ENCODE data around the gene HSD17B2.

HSD17B2 gene

DNA sequence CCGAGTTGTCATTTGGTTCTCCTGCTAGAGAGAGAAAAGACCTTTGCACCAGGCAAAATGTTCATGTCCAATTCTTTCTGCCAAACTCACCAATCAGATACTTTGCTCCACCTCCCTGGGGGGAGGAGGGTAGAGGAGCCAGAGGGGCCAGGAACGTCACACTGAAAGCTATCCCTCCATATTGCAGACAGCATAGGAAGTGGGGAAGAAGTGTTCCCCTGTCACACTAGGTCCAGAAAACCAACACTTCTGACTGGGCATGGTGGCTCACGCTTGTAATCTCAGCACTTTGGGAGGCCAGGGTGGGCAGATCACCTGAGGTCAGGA lies 9.5 kb downstream of the HSD17B2 start:
- no peak overlapping the region for H3K4me3 ChIP-seq (ENCODE audit: low read depth in 1 of 2, low read length in 1 of 2)
- no peaks in the 10 kb centered on the region for H3K4me1 ChIP-seq (ENCODE audit: control insufficient read depth in 1 of 2, insufficient read depth in 1 of 2, low read depth in 1 of 2, low read length in 1 of 2)
- no peak overlapping the region for H3K27ac ChIP-seq
- H3K36me3 ChIP-seq, result no peaks in the 10 kb centered on the region
- peaks cover 51% of the 10 kb centered on the region for H3K27me3 ChIP-seq
- no peaks in the 10 kb centered on the region for H3K9me3 ChIP-seq
- TF ChIP-seq, protein P1, sequence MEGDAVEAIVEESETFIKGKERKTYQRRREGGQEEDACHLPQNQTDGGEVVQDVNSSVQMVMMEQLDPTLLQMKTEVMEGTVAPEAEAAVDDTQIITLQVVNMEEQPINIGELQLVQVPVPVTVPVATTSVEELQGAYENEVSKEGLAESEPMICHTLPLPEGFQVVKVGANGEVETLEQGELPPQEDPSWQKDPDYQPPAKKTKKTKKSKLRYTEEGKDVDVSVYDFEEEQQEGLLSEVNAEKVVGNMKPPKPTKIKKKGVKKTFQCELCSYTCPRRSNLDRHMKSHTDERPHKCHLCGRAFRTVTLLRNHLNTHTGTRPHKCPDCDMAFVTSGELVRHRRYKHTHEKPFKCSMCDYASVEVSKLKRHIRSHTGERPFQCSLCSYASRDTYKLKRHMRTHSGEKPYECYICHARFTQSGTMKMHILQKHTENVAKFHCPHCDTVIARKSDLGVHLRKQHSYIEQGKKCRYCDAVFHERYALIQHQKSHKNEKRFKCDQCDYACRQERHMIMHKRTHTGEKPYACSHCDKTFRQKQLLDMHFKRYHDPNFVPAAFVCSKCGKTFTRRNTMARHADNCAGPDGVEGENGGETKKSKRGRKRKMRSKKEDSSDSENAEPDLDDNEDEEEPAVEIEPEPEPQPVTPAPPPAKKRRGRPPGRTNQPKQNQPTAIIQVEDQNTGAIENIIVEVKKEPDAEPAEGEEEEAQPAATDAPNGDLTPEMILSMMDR (IDR thresholded peaks at IDR 0.05), result no peak

DNA sequence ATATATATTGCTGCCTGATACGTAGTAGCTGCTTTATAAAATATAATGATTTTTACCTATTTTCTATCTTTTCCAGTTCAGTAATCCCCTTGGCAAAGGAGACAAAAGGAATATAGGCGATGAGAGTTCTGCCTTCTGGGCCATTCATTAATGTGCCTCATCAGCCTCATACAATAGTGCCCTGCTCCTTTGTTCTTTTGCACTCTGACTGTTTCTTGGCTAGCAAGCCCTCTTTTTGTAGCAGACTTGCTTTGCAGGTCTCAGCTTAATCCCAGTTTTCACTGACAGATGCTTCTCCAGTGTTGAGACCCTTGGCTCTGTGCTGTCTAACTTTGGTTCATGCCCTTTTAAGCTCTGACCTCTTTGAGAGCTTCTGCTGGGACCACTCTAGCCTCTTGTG lies 10.4 kb downstream of the HSD17B2 start:
- Histone ChIP-seq H3K27me3 (peaks cover 49% of the 10 kb centered on the region), H3K4me3 (ENCODE audit: low read depth in 1 of 2, low read length in 1 of 2) (no peak overlapping the region), H3K9me3 (no peaks in the 10 kb centered on the region), H3K4me1 (ENCODE audit: control insufficient read depth in 1 of 2, insufficient read depth in 1 of 2, low read depth in 1 of 2, low read length in 1 of 2) (no peaks in the 10 kb centered on the region), H3K27ac (no peak overlapping the region), H3K36me3 (no peaks in the 10 kb centered on the region)
- TF ChIP-seq, protein P1 (IDR thresholded peaks at IDR 0.05), result no peak

DNA sequence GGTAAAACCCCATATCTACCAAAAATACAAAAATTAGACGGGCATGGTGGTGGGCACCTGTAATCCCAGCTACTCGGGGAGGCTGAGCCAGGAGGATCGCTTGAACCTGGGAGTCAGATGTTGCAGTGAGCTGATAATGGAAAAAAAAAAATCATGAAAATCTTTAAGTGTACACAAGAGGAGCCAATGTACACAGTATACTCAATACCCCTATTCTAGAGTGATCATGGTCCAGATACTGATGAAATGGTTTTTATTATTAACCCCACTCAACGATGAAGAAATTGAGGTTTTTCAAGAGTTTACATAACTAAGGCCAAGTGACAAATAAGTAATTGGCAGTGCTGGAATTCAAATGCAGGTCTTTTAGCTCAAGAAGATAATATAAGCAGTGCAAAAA lies 11.5 kb downstream of the HSD17B2 start:
- peaks cover 49% of the 10 kb centered on the region for H3K27me3 ChIP-seq
- H3K27ac ChIP-seq, result no peak overlapping the region
- TF ChIP-seq, protein P1 (IDR thresholded peaks at IDR 0.05), result no peak
- no peak overlapping the region for H3K4me3 ChIP-seq (ENCODE audit: low read depth in 1 of 2, low read length in 1 of 2)
- no peaks in the 10 kb centered on the region for H3K9me3 ChIP-seq
- H3K4me1 ChIP-seq (ENCODE audit: control insufficient read depth in 1 of 2, insufficient read depth in 1 of 2, low read depth in 1 of 2, low read length in 1 of 2), result no peaks in the 10 kb centered on the region
- no peaks in the 10 kb centered on the region for H3K36me3 ChIP-seq

DNA sequence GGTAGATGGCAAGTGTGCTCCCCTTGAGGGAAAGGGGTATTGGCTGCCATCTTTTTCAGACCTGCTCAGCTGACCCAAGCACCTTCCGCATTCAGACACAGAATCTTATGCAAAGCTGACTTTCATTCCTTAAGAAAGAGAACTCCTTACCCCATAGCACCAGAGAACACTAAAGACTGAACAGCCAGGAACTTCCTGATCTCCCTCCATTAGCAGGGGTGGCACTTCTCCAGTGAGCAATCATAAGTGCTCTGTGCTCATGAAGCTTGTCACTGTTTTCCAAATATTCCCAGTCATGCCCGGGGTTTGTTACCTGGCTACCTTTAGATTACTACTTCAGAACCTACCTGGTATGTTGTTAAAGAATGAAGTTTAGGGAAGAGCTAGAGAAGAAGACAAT lies 11.9 kb downstream of the HSD17B2 start:
- Histone ChIP-seq H3K4me1 (ENCODE audit: control insufficient read depth in 1 of 2, insufficient read depth in 1 of 2, low read depth in 1 of 2, low read length in 1 of 2) (no peaks in the 10 kb centered on the region), H3K27me3 (peaks cover 49% of the 10 kb centered on the region), H3K4me3 (ENCODE audit: low read depth in 1 of 2, low read length in 1 of 2) (no peak overlapping the region), H3K27ac (no peak overlapping the region), H3K36me3 (no peaks in the 10 kb centered on the region), H3K9me3 (no peaks in the 10 kb centered on the region)
- TF ChIP-seq, protein P1 (IDR thresholded peaks at IDR 0.05), result no peak

DNA sequence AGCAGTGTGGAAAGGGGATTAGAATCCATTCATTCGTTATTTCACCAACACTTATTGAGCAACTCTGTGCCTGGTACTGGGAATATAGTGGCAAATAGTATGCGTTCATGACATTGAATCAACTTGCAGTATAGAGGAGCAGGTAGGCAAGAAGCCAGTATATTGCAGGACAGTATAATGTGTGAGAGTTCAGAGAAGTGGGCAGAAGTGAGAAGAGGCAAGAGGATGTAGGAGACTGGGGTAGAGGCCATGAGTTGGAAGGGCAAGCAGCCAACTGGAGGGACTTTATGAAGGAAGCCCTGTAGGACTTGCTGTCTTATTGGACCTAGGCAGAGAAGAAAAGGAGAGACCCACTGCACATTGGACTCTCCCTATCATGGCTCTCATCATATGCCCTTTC lies 12.3 kb downstream of the HSD17B2 start:
- no peak overlapping the region for H3K27ac ChIP-seq
- no peaks in the 10 kb centered on the region for H3K9me3 ChIP-seq
- TF ChIP-seq, protein P1 (IDR thresholded peaks at IDR 0.05), result no peak
- no peaks in the 10 kb centered on the region for H3K4me1 ChIP-seq (ENCODE audit: control insufficient read depth in 1 of 2, insufficient read depth in 1 of 2, low read depth in 1 of 2, low read length in 1 of 2)
- peaks cover 49% of the 10 kb centered on the region for H3K27me3 ChIP-seq
- no peaks in the 10 kb centered on the region for H3K36me3 ChIP-seq
- H3K4me3 ChIP-seq (ENCODE audit: low read depth in 1 of 2, low read length in 1 of 2), result no peak overlapping the region

DNA sequence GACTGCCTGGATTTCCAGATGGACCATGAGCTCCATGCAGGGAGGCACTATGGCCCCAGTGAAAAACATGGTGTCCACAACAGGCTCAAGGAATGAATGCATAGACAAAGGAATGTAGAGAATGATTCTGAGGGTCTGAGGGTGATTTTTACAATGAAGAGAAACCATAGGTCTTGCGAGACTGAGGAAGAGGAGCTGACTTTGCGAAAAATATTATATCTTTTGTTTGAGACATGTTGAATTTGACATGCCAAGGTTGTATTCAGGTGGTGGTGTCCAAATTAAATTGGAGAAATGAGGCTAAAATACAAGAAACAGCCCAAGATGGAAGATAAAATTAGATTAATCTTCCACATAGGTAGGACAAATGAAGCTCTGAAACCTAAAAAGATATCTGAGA lies 12.7 kb downstream of the HSD17B2 start:
- no peaks in the 10 kb centered on the region for H3K9me3 ChIP-seq
- no peaks in the 10 kb centered on the region for H3K4me1 ChIP-seq (ENCODE audit: control insufficient read depth in 1 of 2, insufficient read depth in 1 of 2, low read depth in 1 of 2, low read length in 1 of 2)
- no peaks in the 10 kb centered on the region for H3K36me3 ChIP-seq
- no peak overlapping the region for H3K4me3 ChIP-seq (ENCODE audit: low read depth in 1 of 2, low read length in 1 of 2)
- TF ChIP-seq, protein P1 (IDR thresholded peaks at IDR 0.05), result no peak
- peaks cover 49% of the 10 kb centered on the region for H3K27me3 ChIP-seq
- H3K27ac ChIP-seq, result no peak overlapping the region
